GM12872 (cell line): ENCODE measurements around the gene ZNF865.

ENCODE experiments used
- TF ChIP-seq, protein P1 (sequence below): IDR thresholded peaks from 3 replicates; pipeline ENCODE4 v1.5.1; 2011; ENCODE audit warnings: low read depth, mild to moderate bottlenecking, low read length, moderate library complexity; ENCODE audit not compliant: insufficient read depth

The ZNF865 gene

DNA sequence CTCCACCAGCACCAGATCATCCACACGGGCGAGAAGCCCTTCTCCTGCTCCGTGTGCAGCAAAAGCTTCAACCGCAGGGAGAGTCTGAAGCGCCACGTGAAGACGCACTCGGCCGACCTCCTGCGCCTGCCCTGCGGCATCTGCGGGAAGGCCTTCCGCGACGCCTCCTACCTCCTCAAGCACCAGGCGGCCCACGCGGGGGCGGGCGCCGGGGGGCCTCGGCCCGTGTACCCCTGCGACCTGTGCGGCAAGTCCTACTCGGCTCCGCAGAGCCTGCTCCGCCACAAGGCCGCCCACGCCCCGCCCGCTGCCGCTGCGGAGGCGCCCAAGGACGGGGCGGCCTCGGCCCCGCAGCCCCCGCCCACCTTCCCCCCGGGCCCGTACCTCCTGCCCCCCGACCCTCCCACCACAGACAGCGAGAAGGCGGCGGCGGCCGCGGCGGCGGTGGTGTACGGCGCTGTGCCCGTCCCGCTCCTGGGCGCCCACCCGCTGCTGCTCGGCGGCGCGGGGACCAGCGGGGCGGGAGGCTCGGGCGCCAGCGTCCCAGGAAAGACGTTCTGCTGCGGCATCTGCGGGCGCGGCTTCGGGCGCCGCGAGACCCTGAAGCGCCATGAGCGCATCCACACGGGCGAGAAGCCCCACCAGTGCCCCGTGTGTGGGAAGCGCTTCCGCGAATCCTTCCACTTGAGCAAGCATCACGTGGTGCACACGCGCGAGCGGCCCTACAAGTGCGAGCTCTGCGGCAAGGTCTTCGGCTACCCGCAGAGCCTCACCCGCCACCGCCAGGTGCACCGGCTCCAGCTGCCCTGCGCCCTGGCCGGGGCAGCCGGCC is 9.5 kb downstream of the ZNF865 start:
- TF ChIP-seq, protein P1, sequence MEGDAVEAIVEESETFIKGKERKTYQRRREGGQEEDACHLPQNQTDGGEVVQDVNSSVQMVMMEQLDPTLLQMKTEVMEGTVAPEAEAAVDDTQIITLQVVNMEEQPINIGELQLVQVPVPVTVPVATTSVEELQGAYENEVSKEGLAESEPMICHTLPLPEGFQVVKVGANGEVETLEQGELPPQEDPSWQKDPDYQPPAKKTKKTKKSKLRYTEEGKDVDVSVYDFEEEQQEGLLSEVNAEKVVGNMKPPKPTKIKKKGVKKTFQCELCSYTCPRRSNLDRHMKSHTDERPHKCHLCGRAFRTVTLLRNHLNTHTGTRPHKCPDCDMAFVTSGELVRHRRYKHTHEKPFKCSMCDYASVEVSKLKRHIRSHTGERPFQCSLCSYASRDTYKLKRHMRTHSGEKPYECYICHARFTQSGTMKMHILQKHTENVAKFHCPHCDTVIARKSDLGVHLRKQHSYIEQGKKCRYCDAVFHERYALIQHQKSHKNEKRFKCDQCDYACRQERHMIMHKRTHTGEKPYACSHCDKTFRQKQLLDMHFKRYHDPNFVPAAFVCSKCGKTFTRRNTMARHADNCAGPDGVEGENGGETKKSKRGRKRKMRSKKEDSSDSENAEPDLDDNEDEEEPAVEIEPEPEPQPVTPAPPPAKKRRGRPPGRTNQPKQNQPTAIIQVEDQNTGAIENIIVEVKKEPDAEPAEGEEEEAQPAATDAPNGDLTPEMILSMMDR = no peak

DNA sequence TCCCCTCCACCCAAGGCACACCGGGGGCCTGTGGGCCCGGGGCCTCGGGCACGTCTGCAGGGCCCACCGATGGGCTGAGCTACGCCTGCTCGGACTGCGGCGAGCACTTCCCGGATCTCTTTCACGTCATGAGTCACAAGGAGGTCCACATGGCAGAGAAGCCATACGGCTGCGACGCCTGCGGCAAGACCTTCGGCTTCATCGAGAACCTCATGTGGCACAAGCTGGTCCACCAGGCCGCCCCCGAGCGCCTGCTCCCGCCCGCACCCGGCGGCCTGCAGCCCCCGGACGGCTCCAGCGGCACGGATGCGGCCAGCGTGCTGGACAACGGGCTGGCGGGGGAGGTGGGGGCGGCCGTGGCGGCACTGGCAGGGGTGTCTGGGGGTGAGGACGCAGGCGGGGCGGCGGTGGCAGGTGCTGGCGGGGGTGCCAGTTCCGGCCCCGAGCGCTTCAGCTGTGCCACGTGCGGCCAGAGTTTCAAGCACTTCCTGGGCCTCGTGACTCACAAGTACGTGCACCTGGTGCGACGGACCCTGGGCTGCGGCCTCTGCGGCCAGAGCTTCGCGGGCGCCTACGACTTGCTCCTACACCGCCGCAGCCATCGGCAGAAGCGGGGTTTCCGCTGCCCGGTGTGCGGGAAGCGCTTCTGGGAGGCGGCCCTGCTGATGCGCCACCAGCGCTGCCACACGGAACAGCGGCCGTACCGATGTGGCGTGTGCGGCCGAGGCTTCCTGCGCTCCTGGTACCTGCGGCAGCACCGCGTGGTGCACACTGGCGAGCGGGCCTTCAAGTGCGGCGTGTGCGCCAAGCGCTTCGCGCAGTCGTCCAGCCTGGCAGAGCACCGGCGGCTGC is 10.3 kb downstream of the ZNF865 start:
- TF ChIP-seq, protein P1 = no peak

DNA sequence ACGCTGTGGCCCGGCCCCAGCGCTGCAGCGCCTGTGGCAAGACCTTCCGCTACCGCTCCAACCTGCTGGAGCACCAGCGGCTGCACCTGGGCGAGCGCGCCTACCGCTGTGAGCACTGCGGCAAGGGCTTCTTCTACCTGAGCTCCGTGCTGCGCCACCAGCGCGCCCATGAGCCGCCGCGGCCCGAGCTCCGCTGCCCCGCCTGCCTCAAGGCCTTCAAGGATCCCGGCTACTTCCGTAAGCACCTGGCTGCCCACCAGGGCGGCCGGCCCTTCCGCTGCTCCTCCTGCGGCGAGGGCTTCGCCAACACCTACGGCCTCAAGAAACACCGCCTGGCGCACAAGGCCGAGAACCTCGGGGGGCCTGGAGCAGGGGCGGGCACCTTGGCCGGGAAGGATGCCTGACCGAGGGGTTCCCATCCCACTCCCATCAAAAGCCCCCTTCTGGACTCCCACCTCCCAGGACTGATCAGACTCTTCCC is 11.0 kb downstream of the ZNF865 start:
- TF ChIP-seq, protein P1 = no peak

DNA sequence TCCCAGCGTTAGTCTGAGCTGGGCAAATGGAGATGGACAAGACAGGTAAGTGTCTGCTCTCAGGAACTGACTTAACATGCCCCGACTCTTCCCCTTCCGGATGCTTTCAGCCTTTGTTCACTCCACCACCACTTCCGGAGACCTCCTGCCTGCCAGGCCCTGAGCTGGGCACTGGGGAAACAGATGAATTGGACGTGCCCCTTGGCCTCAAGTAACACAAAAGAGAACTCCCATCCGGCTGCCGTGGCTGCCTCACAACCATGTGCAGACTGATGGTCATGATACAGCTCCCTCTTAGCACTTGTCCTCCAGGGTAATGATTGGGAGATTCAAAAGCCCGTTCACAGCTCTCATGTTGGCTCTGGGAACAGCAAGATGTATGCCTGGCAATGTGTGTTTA is 12.0 kb downstream of the ZNF865 start:
- TF ChIP-seq, protein P1 = no peak

DNA sequence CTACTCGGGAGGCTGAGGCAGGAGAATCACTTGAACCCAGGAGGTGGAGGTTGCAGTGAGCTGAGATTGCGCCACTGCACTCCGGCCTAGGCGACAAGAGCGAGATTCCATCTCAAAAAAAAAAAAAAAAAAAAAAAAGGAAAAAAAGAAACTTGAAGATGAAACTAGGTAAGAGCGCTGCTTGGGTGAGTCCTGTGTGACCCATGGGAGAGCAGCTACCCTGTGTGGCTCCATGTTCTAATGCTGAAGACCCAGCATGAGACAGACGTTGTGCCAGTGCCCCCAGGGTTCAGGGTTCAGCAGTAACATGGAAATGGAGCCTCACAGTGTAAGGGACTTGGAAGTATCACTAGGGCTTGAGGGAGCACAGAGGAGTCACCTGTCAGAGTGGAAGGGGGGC is 13.0 kb downstream of the ZNF865 start:
- TF ChIP-seq, protein P1 = no peak

DNA sequence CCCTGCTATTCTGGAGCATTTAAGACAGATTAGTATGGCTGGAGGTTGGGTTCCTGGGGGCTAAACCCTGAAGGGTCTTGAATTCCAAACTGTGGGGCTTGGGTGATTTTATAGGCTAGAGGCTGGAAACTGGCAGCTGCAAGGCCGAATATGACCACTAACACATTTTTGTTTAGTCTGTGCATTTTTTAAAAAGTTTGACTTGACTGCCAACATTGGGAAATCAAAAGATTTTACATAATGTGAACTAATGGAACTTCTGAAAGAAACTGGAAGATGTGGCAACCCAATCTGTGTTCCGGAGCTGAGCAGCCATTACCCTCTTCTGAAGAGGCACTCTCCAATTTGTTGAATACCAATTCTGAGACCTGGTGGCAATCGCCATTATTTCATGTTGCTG is 13.8 kb downstream of the ZNF865 start:
- TF ChIP-seq, protein P1 = no peak
